ENCODE measurements around the gene ZNF184. TPM values are rescaled to one million over a fixed set of nuclear protein-coding genes. Genes with fewer than 3 reads are reported as not detected.
"Not testable (repeated sequence)": the region's sequence is repeated elsewhere in the genome, so short reads cannot be mapped to it uniquely, and the experiment has no call there.

Gene ZNF184
- total RNA-seq, 2 experiments from 2014 or later: 19.6 to 21.1 TPM

DNA sequence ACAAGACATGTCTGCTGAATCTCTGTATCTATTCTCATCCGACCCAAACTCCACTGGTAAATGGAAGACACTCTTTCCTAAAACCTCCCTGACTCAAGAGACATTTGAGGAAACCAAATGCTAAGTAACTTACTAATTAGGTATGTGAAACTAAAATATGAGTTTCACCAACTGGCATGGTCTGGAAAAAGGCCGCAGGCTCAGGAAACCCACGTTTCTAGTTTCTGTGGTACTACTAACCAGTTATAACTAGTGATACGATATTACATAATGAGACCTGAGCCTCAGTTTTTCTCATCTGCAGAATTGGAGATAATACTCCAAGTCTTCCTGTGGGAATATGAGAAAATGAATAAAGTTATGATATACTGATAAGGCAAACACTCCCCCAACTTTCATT, 44.4 kb downstream of the ZNF184 start:
- H3K9me3 Mint-ChIP-seq: peaks cover 4% of the 10 kb centered on the region
- intact Hi-C loops (cut with DNase I, micrococcal nuclease): no loop called here

DNA sequence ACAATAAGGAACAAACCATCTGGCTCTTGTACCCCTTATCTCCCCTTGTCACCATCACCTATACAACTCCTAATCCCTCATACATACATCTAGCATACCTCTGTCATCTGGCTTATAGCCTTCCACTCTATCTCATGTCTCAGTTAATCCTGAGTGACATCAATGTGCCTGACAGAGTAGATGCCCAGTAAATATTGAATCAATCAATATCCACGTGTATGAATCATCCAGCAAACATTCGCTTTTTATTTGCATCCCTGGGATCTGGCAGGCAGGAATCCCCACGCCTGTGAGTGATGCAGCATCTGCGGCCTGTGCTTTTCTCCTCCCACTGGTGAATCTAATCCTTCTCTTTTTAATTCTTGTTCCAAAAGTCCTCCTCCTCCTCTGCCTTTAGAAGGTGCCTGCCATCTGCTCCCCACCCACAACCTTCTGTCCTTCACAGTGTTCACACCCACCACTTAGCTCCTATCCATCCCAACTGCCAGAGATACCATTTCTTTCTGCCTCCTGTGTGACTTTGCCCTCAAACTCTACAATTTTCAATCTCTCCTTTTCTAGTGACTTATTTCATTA, 46.8 kb downstream of the ZNF184 start:
- H3K27me3 Mint-ChIP-seq: peaks cover 12% of the 10 kb centered on the region
- TF ChIP-seq, protein P1, sequence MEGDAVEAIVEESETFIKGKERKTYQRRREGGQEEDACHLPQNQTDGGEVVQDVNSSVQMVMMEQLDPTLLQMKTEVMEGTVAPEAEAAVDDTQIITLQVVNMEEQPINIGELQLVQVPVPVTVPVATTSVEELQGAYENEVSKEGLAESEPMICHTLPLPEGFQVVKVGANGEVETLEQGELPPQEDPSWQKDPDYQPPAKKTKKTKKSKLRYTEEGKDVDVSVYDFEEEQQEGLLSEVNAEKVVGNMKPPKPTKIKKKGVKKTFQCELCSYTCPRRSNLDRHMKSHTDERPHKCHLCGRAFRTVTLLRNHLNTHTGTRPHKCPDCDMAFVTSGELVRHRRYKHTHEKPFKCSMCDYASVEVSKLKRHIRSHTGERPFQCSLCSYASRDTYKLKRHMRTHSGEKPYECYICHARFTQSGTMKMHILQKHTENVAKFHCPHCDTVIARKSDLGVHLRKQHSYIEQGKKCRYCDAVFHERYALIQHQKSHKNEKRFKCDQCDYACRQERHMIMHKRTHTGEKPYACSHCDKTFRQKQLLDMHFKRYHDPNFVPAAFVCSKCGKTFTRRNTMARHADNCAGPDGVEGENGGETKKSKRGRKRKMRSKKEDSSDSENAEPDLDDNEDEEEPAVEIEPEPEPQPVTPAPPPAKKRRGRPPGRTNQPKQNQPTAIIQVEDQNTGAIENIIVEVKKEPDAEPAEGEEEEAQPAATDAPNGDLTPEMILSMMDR (IDR thresholded peaks at IDR 0.05): no peak
- CTCF ChIA-PET: no interaction called here
- peaks cover 2% of the 10 kb centered on the region for H3K9me3 Mint-ChIP-seq
- POLR2A ChIA-PET: no interaction called here
- DNase-seq (no peak), ATAC-seq (ENCODE audit: poor library complexity) (no peak)
- H3K4me3 Mint-ChIP-seq: no peak overlapping the region
- H3K4me3 ChIP-seq (ENCODE audit: low read length): no peak overlapping the region
- peaks cover 3 to 4% of the 10 kb centered on the region in 2 experiments for H3K9me3 ChIP-seq (ENCODE audit: control insufficient read depth in 1 of 2, insufficient read depth in 1 of 2, low read length in 2 of 2)
- intact Hi-C loops (cut with DNase I, micrococcal nuclease): no loop called here
- H3K4me1 ChIP-seq (ENCODE audit: insufficient read depth, low read length): no peaks in the 10 kb centered on the region
- H3K27me3 ChIP-seq (ENCODE audit: control insufficient read depth in 1 of 2, insufficient read depth in 2 of 2, low read length in 2 of 2): no peaks in the 10 kb centered on the region
- no peak overlapping the region for H3K27ac Mint-ChIP-seq
- H3K4me1 Mint-ChIP-seq (ENCODE audit: low read depth): no peaks in the 10 kb centered on the region
- no peak overlapping the region for H3K27ac ChIP-seq (ENCODE audit: low read depth in 1 of 2, low read length in 2 of 2)
- no peaks in the 10 kb centered on the region for H3K36me3 ChIP-seq (ENCODE audit: insufficient read depth, low read length)
- no peaks in the 10 kb centered on the region for H3K36me3 Mint-ChIP-seq (ENCODE audit: low read depth)

More for the DNA sequence above, 44.4 kb downstream of the ZNF184 start:
- CTCF ChIA-PET: no interaction called here
- peaks cover 13% of the 10 kb centered on the region for H3K27me3 Mint-ChIP-seq
- ATAC-seq (ENCODE audit: poor library complexity) (no peak), DNase-seq (no peak)
- POLR2A ChIA-PET: interaction anchor here (0.9 kb wide), 1 partner anchor 44 kb away, joined by 3 read pairs; the partner anchor contains the start of gene ZNF184
- no peak overlapping the region for H3K4me3 Mint-ChIP-seq
- no peaks in the 10 kb centered on the region for H3K36me3 Mint-ChIP-seq (ENCODE audit: low read depth)
- no peak overlapping the region for H3K27ac ChIP-seq (ENCODE audit: low read depth in 1 of 2, low read length in 2 of 2)
- H3K4me1 ChIP-seq (ENCODE audit: insufficient read depth, low read length): no peaks in the 10 kb centered on the region
- H3K36me3 ChIP-seq (ENCODE audit: insufficient read depth, low read length): no peaks in the 10 kb centered on the region
- H3K4me3 ChIP-seq (ENCODE audit: low read length): no peak overlapping the region
- TF ChIP-seq, protein P1 (IDR thresholded peaks at IDR 0.05): no peak
- no peaks in the 10 kb centered on the region for H3K4me1 Mint-ChIP-seq (ENCODE audit: low read depth)
- peaks cover 0 to 4% of the 10 kb centered on the region in 2 experiments for H3K9me3 ChIP-seq (ENCODE audit: control insufficient read depth in 1 of 2, insufficient read depth in 1 of 2, low read length in 2 of 2)
- no peak overlapping the region for H3K27ac Mint-ChIP-seq
- no peaks in the 10 kb centered on the region for H3K27me3 ChIP-seq (ENCODE audit: control insufficient read depth in 1 of 2, insufficient read depth in 2 of 2, low read length in 2 of 2)

DNA sequence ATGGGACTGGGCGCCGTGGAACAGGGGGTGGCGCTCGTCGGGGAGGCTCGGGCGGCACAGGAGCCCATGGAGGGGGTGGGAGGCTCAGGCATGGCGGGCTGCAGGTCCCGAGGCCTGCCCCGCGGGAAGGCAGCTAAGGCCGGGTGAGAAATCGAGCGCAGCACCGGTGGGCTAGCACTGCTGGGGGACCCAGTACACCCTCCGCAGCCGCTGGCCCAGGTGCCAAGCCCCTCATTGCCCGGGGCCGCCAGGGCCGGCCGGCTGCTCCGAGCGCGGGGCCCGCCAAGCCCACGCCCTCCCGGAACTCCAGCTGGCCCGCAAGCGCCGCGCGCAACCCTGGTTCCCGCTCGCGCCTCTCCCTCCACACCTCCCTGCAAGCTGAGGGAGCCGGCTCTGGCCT, 48.1 kb downstream of the ZNF184 start:
- H3K4me1 ChIP-seq (ENCODE audit: insufficient read depth, low read length); H3K27ac Mint-ChIP-seq; H3K4me1 Mint-ChIP-seq (ENCODE audit: low read depth); POLR2A ChIA-PET; H3K9me3 Mint-ChIP-seq; CTCF ChIA-PET; intact Hi-C loops (cut with DNase I, micrococcal nuclease); DNase-seq; H3K9me3 ChIP-seq (ENCODE audit: control insufficient read depth in 1 of 2, insufficient read depth in 1 of 2, low read length in 2 of 2); H3K4me3 Mint-ChIP-seq; H3K4me3 ChIP-seq (ENCODE audit: low read length); H3K36me3 Mint-ChIP-seq (ENCODE audit: low read depth); H3K27me3 ChIP-seq (ENCODE audit: control insufficient read depth in 1 of 2, insufficient read depth in 2 of 2, low read length in 2 of 2); H3K27ac ChIP-seq (ENCODE audit: low read depth in 1 of 2, low read length in 2 of 2); ATAC-seq (ENCODE audit: poor library complexity); H3K36me3 ChIP-seq (ENCODE audit: insufficient read depth, low read length): not testable (repeated sequence)
- peaks cover 23% of the 10 kb centered on the region for H3K27me3 Mint-ChIP-seq

All from CD4-positive, alpha-beta T cell (primary cell).